Measurements from ENCODE around the gene MINDY4B. TPM values are rescaled to one million over a fixed set of nuclear protein-coding genes. Genes with fewer than 3 reads are reported as not detected.

MINDY4B gene
- total RNA-seq, 2 experiments from 2014 or later, result not detected

- Mint-ChIP-seq H3K9me3 (ENCODE audit: low read depth) (no peaks in the 10 kb centered on the region), H3K27ac (no peak overlapping the region), H3K4me1 (no peaks in the 10 kb centered on the region), H3K4me3 (no peak overlapping the region), H3K27me3 (peaks cover 2% of the 10 kb centered on the region), H3K36me3 (ENCODE audit: low read depth) (no peaks in the 10 kb centered on the region)
- ChIA-PET CTCF (interaction anchor here (0.9 kb wide), 1 partner anchor 10 kb away, joined by 3 read pairs; no protein-coding TSS in a partner anchor), POLR2A (no interaction called here)
- DNase-seq (no peak), ATAC-seq (no peak)
- intact Hi-C loops (cut with DNase I, micrococcal nuclease), result no loop called here
These were observed 7.0 kb downstream of the MINDY4B start for GRCh38 chr3:150898046-150898754.

DNA sequence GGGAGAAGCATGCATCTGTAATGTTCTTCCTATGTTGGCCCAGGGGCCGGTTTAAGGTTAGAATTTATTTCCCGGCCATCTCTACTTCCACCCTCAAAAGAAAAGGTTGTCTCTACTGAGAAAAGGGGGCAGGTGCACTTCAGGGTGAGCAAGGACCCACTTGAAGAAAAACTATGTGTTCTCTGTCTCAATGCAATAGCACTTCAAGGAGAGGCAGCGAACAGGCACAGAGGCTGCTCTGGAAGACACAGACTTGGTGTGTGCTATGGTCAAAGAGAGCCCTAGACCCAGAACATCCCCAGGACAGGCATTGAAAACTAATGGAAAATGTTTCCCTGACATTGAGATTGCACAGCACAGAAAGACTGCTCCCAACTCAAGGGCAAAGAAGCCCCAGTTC, 7.6 kb downstream of the MINDY4B start:
- H3K27ac Mint-ChIP-seq, result no peak overlapping the region
- POLR2A ChIA-PET, result no interaction called here
- H3K27me3 Mint-ChIP-seq, result no peaks in the 10 kb centered on the region
- intact Hi-C loops (cut with DNase I, micrococcal nuclease), result no loop called here
- H3K9me3 Mint-ChIP-seq (ENCODE audit: low read depth), result no peaks in the 10 kb centered on the region
- H3K36me3 Mint-ChIP-seq (ENCODE audit: low read depth), result no peaks in the 10 kb centered on the region
- ATAC-seq, result no peak
- H3K4me3 Mint-ChIP-seq, result no peak overlapping the region
- CTCF ChIA-PET, result interaction anchor here (0.6 kb wide), 1 partner anchor 21 kb away, joined by 3 read pairs; no protein-coding TSS in a partner anchor
- DNase-seq, result no peak
- H3K4me1 Mint-ChIP-seq, result no peaks in the 10 kb centered on the region

DNA sequence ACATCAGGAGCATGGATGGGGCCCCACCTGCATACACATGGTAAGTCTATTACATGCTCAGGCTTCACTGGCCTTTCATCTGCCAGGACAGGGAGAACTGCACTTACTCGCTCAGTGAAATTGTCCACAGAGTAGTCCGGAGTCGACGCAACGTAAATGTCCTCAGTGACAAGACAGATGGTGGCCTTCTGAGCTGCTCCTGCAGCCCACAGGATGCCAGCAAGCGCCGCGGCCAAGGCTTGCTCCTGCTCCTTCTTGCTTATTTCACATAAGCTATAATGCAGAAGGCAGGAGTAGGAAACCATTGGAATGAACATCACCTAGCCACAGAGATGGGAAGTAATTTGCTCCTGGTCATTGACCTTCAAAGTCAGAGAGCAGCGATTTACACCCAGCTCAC, 14.4 kb downstream of the MINDY4B start:
- ChIA-PET CTCF (interaction anchor here (0.7 kb wide), 1 partner anchor 17 kb away, joined by 4 read pairs; no protein-coding TSS in a partner anchor), POLR2A (no interaction called here)
- ATAC-seq (no peak), DNase-seq (no peak)
- peaks cover 6% of the 10 kb centered on the region for H3K27me3 Mint-ChIP-seq
- H3K4me1 Mint-ChIP-seq, result no peaks in the 10 kb centered on the region
- H3K9me3 Mint-ChIP-seq (ENCODE audit: low read depth), result no peaks in the 10 kb centered on the region
- intact Hi-C loops (cut with DNase I, micrococcal nuclease), result no loop called here
- H3K36me3 Mint-ChIP-seq (ENCODE audit: low read depth), result peaks cover 2% of the 10 kb centered on the region
- no peak overlapping the region for H3K27ac Mint-ChIP-seq
- no peak overlapping the region for H3K4me3 Mint-ChIP-seq

DNA sequence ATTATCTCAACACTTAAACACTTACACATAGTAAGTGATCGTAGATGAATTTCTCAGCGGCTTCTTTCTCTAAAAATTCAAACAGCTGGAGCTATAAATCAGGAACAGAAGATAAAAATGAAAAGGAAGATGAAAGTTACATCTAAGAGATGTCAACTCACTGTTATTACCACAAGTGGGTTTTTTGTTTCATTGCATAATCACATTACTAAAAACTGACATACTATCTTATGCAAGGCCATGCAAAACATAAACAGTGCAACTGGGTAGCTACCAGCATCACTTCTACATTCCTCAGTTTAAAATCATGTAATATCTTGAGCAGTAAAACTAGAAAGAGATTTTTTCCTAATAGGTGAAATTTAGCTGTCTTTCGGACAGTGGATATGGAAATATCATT, 14.9 kb downstream of the MINDY4B start:
- H3K36me3 Mint-ChIP-seq (ENCODE audit: low read depth), result peaks cover 2% of the 10 kb centered on the region
- H3K4me1 Mint-ChIP-seq, result no peaks in the 10 kb centered on the region
- intact Hi-C loops (cut with DNase I, micrococcal nuclease), result no loop called here
- no peaks in the 10 kb centered on the region for H3K9me3 Mint-ChIP-seq (ENCODE audit: low read depth)
- POLR2A ChIA-PET, result no interaction called here
- ATAC-seq (no peak), DNase-seq (no peak)
- CTCF ChIA-PET, result interaction anchor here (0.7 to 1.0 kb wide), 2 partner anchors 18 to 102 kb away, joined by 3 to 4 read pairs; no protein-coding TSS in a partner anchor
- H3K4me3 Mint-ChIP-seq, result no peak overlapping the region
- H3K27ac Mint-ChIP-seq, result no peak overlapping the region
- peaks cover 10% of the 10 kb centered on the region for H3K27me3 Mint-ChIP-seq

DNA sequence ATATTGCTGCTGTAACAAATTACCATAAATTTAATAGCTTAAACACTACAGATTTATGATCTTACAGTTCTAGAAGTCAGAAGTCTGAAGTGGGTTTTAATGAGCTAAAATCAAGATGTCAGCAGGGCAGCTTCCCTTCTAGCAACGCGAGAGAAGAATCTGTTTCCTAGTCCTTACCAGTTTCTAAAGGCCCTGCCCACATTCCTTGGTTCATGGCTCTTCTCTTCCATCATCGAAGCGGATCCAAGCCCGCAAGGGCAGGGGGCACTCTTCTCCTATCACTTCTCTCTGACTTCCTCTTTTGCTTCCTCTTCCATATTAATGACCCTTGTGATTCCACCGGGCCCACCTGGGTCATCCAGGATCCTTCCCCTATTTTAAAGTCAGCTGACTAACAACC, 16.1 kb downstream of the MINDY4B start:
- ChIA-PET CTCF (interaction anchor here (1.0 kb wide), 2 partner anchors 9 to 101 kb away, joined by 3 read pairs; no protein-coding TSS in a partner anchor), POLR2A (no interaction called here)
- H3K9me3 Mint-ChIP-seq (ENCODE audit: low read depth), result no peaks in the 10 kb centered on the region
- no peak overlapping the region for H3K4me3 Mint-ChIP-seq
- no peak for DNase-seq
- H3K4me1 Mint-ChIP-seq, result no peaks in the 10 kb centered on the region
- peaks cover 2% of the 10 kb centered on the region for H3K36me3 Mint-ChIP-seq (ENCODE audit: low read depth)
- H3K27ac Mint-ChIP-seq, result no peak overlapping the region
- intact Hi-C loops (cut with DNase I, micrococcal nuclease), result no loop called here
- no peak for ATAC-seq
- peaks cover 11% of the 10 kb centered on the region for H3K27me3 Mint-ChIP-seq

DNA sequence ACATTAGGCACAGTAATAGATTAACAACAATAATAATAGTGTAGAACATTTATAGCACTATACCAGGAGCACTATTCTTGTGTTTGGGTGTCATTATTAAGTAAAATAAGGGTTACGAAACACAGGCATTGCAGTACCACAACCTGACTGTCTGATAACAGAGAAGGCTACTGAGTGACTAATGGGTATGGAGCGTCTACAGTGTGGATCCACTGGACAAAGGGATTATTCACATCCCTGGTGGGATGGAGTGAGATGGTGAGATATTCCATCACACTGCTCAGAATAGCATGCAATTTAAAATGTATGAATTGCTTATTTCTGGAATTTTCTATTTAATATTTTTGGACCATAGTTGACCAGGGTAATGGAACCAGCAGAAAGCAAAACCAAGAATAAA, 18.2 kb downstream of the MINDY4B start:
- CTCF ChIA-PET, result no interaction called here
- Mint-ChIP-seq H3K36me3 (ENCODE audit: low read depth) (peaks cover 2% of the 10 kb centered on the region), H3K4me1 (no peaks in the 10 kb centered on the region), H3K27me3 (peaks cover 11% of the 10 kb centered on the region), H3K9me3 (ENCODE audit: low read depth) (no peaks in the 10 kb centered on the region), H3K27ac (no peak overlapping the region), H3K4me3 (no peak overlapping the region)
- ATAC-seq (no peak), DNase-seq (no peak)
- POLR2A ChIA-PET, result no interaction called here
- intact Hi-C loops (cut with DNase I, micrococcal nuclease), result no loop called here

DNA sequence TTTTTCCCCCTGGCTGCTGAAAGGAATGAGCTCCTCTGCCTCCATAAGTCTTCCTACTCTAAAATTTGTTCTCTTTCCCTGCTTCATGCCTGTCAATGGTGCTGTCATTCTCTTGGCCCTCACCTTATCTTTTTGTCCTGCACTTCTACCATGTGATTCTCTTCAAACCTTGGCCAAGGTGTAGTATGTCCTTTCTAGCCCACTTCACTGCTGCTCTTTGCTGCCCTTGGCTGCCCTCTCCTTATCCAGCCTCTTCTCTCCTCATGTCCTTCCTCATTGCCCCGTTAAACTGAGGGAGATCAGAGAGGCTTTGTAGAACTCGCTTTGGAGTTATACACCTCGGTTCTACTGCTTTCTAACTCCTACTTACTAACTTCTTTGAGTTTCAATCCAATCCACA, 19.7 kb downstream of the MINDY4B start:
- ChIA-PET CTCF (interaction anchor here (0.7 kb wide), 1 partner anchor 293 kb away, joined by 3 read pairs; no protein-coding TSS in a partner anchor), POLR2A (no interaction called here)
- Mint-ChIP-seq H3K36me3 (ENCODE audit: low read depth) (peaks cover 2% of the 10 kb centered on the region), H3K27me3 (peaks cover 14% of the 10 kb centered on the region), H3K27ac (no peak overlapping the region), H3K4me1 (no peaks in the 10 kb centered on the region), H3K9me3 (ENCODE audit: low read depth) (no peaks in the 10 kb centered on the region), H3K4me3 (no peak overlapping the region)
- no peak for DNase-seq
- ATAC-seq, result no peak
- intact Hi-C loops (cut with DNase I, micrococcal nuclease), result no loop called here

DNA sequence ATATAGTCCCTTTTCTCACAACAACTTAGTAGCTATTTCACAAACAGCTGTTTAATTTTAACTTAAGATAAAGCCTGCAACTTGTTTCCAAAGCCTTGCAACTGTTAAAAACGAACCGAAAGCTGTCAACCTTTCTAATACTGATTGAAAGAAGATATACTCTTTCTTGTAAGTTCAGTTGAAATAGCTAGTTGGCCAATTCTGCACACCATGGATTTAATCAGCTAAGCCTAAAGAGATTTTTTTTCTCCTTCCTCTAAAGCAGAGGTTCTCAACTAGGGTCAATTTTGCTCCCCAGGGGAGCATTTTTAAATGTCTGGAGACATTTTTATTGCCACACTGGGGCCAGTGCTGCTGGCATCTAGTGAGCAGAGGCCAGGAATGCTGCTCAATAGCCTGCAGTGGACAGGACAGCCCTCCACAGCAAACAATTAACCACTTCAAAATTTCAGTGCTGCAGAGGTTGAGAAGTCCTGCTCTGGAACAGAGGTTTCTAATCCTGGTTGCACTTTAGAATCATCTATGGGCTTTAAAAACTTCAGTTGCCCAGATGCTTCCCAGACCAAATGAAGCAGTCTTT, 26.2 kb downstream of the MINDY4B start:
- Mint-ChIP-seq H3K4me3 (no peak overlapping the region), H3K36me3 (ENCODE audit: low read depth) (no peaks in the 10 kb centered on the region), H3K4me1 (peaks cover 5% of the 10 kb centered on the region), H3K27me3 (peaks cover 8% of the 10 kb centered on the region), H3K27ac (no peak overlapping the region), H3K9me3 (ENCODE audit: low read depth) (no peaks in the 10 kb centered on the region)
- ATAC-seq, result no peak
- no peak for DNase-seq
- intact Hi-C loops (cut with DNase I, micrococcal nuclease), result no loop called here
- POLR2A ChIA-PET, result no interaction called here
- CTCF ChIA-PET, result interaction anchor here (1.3 kb wide), 1 partner anchor 14 kb away, joined by 4 read pairs; no protein-coding TSS in a partner anchor

DNA sequence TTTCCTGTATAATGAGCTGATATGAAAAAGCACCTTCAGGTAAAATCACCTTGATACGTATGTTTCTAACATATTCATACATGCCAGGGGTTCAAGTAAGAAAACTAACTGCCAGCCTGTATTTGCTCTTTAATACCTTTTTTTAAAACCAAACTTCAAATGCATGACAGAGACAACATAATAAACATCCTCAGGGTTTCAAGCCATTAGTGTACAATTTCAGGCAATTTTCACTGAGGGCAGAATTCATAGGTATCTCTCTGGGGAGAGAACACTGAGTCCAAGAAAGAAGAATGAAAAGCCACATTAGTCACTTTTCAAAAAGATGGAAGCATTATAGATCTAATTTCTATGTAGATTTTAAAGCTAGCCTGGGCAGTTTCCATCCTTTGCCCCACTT, 26.9 kb downstream of the MINDY4B start:
- Mint-ChIP-seq H3K4me1 (peaks cover 5% of the 10 kb centered on the region), H3K27me3 (peaks cover 8% of the 10 kb centered on the region), H3K9me3 (ENCODE audit: low read depth) (no peaks in the 10 kb centered on the region), H3K27ac (no peak overlapping the region), H3K36me3 (ENCODE audit: low read depth) (no peaks in the 10 kb centered on the region), H3K4me3 (no peak overlapping the region)
- intact Hi-C loops (cut with DNase I, micrococcal nuclease), result no loop called here
- DNase-seq, result no peak
- ChIA-PET POLR2A (no interaction called here), CTCF (interaction anchor here (0.7 kb wide), 1 partner anchor 451 kb away, joined by 3 read pairs; no protein-coding TSS in a partner anchor)
- no peak for ATAC-seq

DNA sequence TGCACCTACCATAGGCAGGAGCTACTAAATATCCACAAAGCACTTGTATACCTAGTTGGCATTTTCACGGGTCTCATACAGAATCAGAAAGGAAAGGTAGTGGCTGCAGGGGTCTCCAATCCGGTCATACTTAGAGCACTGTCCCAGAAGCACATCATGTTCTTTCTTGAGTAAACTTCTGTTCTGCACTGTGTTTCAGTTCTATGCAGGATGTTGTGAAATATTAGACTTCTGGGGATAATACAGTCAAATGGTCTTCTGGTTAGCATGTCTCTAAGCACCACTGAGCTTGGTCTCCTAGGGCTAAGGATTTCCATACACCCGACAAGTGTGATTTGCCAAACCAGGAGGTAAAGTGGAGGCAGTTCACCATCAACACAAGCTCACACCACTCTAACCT, 27.9 kb downstream of the MINDY4B start:
- Mint-ChIP-seq H3K27me3 (peaks cover 8% of the 10 kb centered on the region), H3K36me3 (ENCODE audit: low read depth) (no peaks in the 10 kb centered on the region), H3K27ac (no peak overlapping the region), H3K4me1 (peaks cover 5% of the 10 kb centered on the region), H3K4me3 (no peak overlapping the region), H3K9me3 (ENCODE audit: low read depth) (no peaks in the 10 kb centered on the region)
- no peak for DNase-seq
- ATAC-seq, result no peak
- intact Hi-C loops (cut with DNase I, micrococcal nuclease), result no loop called here
- CTCF ChIA-PET, result interaction anchor here (0.6 to 1.0 kb wide), 2 partner anchors 20 to 41 kb away, joined by 3 read pairs; no protein-coding TSS in a partner anchor
- POLR2A ChIA-PET, result no interaction called here

DNA sequence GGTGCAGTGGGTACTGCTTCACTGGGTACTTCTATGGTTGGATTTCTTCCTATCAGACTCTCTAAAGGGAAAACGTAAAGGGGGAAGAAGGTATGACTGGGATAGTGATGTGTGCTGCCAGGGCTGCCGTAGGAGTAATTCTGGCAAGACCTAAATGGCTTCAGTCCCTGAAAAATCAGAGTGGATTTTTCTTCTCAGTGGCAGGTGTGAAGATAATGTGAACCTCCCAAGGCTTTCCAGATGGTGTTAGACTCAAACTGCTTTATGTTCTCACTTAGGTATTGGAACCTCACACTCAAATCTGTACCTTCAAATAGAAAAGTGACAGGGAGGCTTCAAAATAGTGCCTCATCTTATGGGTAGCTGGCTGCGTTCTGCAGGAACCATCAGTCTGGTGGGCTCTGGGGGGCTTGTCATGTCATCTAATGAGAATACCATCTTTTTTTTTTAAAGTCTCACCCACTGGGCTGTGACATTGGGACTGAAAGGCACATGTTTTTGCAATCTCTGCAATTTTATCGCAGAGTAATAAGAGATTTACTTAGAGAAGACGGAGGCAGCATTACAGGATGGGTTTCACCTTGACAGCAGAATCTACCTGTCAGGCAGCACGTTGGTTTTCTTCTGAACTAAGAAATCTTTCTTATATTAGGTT, 28.5 kb downstream of the MINDY4B start:
- H3K4me1 Mint-ChIP-seq, result peaks cover 5% of the 10 kb centered on the region
- no peak for DNase-seq
- ChIA-PET POLR2A (no interaction called here), CTCF (interaction anchor here (0.6 to 1.0 kb wide), 2 partner anchors 21 to 42 kb away, joined by 3 read pairs; no protein-coding TSS in a partner anchor)
- no peak overlapping the region for H3K4me3 Mint-ChIP-seq
- H3K36me3 Mint-ChIP-seq (ENCODE audit: low read depth), result no peaks in the 10 kb centered on the region
- ATAC-seq, result no peak
- H3K9me3 Mint-ChIP-seq (ENCODE audit: low read depth), result no peaks in the 10 kb centered on the region
- intact Hi-C loops (cut with DNase I, micrococcal nuclease), result no loop called here
- no peak overlapping the region for H3K27ac Mint-ChIP-seq
- H3K27me3 Mint-ChIP-seq, result peaks cover 7% of the 10 kb centered on the region
